Suprapubic skin (tissue), 4 donors: ENCODE data around the gene ST6GALNAC6.

Experiments used
- POLR2A ChIP-seq, 2 donors: fragments of 450-650 bp; IDR thresholded peaks; one replicate each; pipeline ENCODE4 v1.6.1; 2017; ENCODE audit warnings: antibody characterized with exemption in 2 of 2, mild to moderate bottlenecking in 2 of 2, moderate library complexity in 2 of 2
- POLR2AphosphoS5 ChIP-seq, 3 donors: sonication (generic); formaldehyde crosslinking; IDR thresholded peaks; one replicate each; pipeline ENCODE4 v1.6.1; 2017; ENCODE audit warnings: antibody characterized with exemption in 3 of 3
- TF ChIP-seq, protein P1 (sequence below), 2 donors: fragments of 200-600 bp in 1 of 2; fragments of 450-650 bp in 1 of 2; sonication (generic) in 1 of 2; IDR thresholded peaks; one replicate each; pipeline ENCODE4 v1.5.1; 2016 to 2019; ENCODE audit warnings: antibody characterized with exemption in 2 of 2, mild to moderate bottlenecking in 1 of 2, moderate library complexity in 1 of 2

DNA sequence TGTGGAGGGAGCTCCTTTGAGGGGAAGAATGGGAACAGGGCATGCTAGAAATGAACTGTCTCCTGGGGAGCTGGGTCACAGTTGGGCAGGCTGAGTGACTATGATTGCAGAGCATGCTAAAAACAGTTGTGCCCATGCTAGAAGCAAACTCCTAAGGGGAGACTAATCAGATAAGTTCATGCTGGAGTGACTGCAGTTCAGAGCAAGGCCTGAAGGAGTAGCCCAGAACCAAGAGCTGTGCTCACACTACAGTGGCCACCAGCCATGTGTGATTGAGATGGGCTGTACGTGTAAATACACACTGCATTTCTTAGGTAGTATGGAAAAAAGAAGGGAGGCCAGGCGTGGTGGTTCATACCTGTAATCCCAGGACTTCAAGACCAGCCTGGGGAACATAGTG, 11.6 kb downstream of the ST6GALNAC6 start:
- TF ChIP-seq, protein P1, sequence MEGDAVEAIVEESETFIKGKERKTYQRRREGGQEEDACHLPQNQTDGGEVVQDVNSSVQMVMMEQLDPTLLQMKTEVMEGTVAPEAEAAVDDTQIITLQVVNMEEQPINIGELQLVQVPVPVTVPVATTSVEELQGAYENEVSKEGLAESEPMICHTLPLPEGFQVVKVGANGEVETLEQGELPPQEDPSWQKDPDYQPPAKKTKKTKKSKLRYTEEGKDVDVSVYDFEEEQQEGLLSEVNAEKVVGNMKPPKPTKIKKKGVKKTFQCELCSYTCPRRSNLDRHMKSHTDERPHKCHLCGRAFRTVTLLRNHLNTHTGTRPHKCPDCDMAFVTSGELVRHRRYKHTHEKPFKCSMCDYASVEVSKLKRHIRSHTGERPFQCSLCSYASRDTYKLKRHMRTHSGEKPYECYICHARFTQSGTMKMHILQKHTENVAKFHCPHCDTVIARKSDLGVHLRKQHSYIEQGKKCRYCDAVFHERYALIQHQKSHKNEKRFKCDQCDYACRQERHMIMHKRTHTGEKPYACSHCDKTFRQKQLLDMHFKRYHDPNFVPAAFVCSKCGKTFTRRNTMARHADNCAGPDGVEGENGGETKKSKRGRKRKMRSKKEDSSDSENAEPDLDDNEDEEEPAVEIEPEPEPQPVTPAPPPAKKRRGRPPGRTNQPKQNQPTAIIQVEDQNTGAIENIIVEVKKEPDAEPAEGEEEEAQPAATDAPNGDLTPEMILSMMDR (IDR thresholded peaks at IDR 0.05), result no peak
- TF ChIP-seq POLR2A (IDR thresholded peaks at IDR 0.05), result no peak
- no peak for TF ChIP-seq POLR2AphosphoS5 (IDR thresholded peaks at IDR 0.05)
